Spleen (tissue), 11 donors: ENCODE data around the gene PTPN11. TPM values are rescaled to one million over a fixed set of nuclear protein-coding genes. Genes with fewer than 3 reads are reported as not detected.
"Not testable (repeated sequence)": the region's sequence is repeated elsewhere in the genome, so short reads cannot be mapped to it uniquely, and the experiment has no call there.

Source experiments
- DNase-seq: peaks from one replicate; pipeline ENCODE4 v3.0.0-alpha.2; 2020
- H3K27ac ChIP-seq, 8 donors: fragments of 200-600 bp; sonication (generic) in 7 of 8; 1 replicate in 4 of 8; 2 replicates in 4 of 8; pipeline versions ENCODE4 v1.5.0 to v1.8.0; 2016 to 2021; ENCODE audit warnings: inconsistent platforms in 4 of 8, mild to moderate bottlenecking in 4 of 8, moderate library complexity in 1 of 8
- H3K27me3 ChIP-seq, 7 donors: fragments of 200-600 bp; sonication (generic) in 6 of 7; replicated peaks in 1 of 7; 1 replicate in 4 of 7; 2 replicates in 3 of 7; pipeline versions ENCODE4 v1.5.0 to v1.8.0; 2016 to 2021; ENCODE audit warnings: inconsistent platforms in 3 of 7, mild to moderate bottlenecking in 1 of 7
- H3K36me3 ChIP-seq, 6 donors: fragments of 200-600 bp; sonication (generic) in 5 of 6; 1 replicate in 4 of 6; 2 replicates in 2 of 6; pipeline versions ENCODE4 v1.5.0 to v1.8.0; 2016 to 2021; ENCODE audit warnings: inconsistent platforms in 2 of 6
- H3K4me1 ChIP-seq, 6 donors: fragments of 200-600 bp; sonication (generic) in 5 of 6; 1 replicate in 3 of 6; 2 replicates in 3 of 6; pipeline versions ENCODE4 v1.5.0 to v1.8.0; 2016 to 2021; ENCODE audit warnings: inconsistent platforms in 3 of 6
- H3K4me3 ChIP-seq, 8 donors: fragments of 200-600 bp; sonication (generic) in 7 of 8; 1 replicate in 4 of 8; 2 replicates in 4 of 8; pipeline versions ENCODE4 v1.5.0 to v1.8.0; 2016 to 2021; ENCODE audit warnings: inconsistent platforms in 4 of 8, mild to moderate bottlenecking in 4 of 8, moderate library complexity in 2 of 8
- H3K9me3 ChIP-seq, 8 donors: fragments of 200-600 bp; sonication (generic) in 7 of 8; 1 replicate in 4 of 8; 2 replicates in 4 of 8; pipeline versions ENCODE4 v1.5.0 to v1.8.0; 2016 to 2021; ENCODE audit warnings: inconsistent platforms in 4 of 8
- CTCF ChIP-seq, 11 experiments: fragments of 200-600 bp in 7 of 11; fragments of 450-650 bp in 4 of 11; sonication (generic) in 4 of 11; IDR thresholded peaks in 8 of 11; conservative IDR thresholded peaks in 3 of 11; 1 replicate in 7 of 11; 2 replicates in 4 of 11; pipeline versions ENCODE4 v1.4.0 to v1.8.0; 2016 to 2021; ENCODE audit warnings: antibody characterized with exemption in 11 of 11, inconsistent platforms in 4 of 11, mild to moderate bottlenecking in 1 of 11
- POLR2A ChIP-seq, 3 donors: fragments of 450-650 bp; IDR thresholded peaks; one replicate each; pipeline ENCODE4 v1.5.1; 2017; ENCODE audit warnings: antibody characterized with exemption in 3 of 3, mild to moderate bottlenecking in 1 of 3
- POLR2AphosphoS5 ChIP-seq, 3 donors: sonication (generic); formaldehyde crosslinking; IDR thresholded peaks; one replicate each; pipeline ENCODE4 v1.5.1; 2017; ENCODE audit warnings: antibody characterized with exemption in 3 of 3
- WGBS, 5 donors: extraction: QIAGEN DNeasy Blood & Tissue Kit in 3 of 5; methylation state at CpG; one replicate each; pipeline versions ENCODE4 v1.1.5 to v1.1.7; 2013 to 2018; 5-methylcytosine and 5-hydroxymethylcytosine counted together
- intact Hi-C: fragments of 100-400 bp; cut with DNase I; formaldehyde crosslinking; loops from one replicate; pipeline ENCODE4 v1.15.0; 2023; ENCODE audit warnings: low total_unique reads
- polyA plus RNA-seq, 3 donors: library from polyadenylated mRNA; stranded (reverse); fragments of 200-250 nt; gene quantifications; one replicate each; pipeline ENCODE4 v1.2.1, GENCODE V29; 2013
- total RNA-seq, 7 donors: library from RNA; depleted of rRNA in 3 of 7; stranded (reverse); fragments of >200 nt in 3 of 7; fragmentation: NEBNext Ultra II Directional in 4 of 7; extraction: Animal tissue kit (Norgen Biotek cat#: 25700) in 4 of 7; gene quantifications; one replicate each; pipeline versions ENCODE4 v1.1.0 to v1.2.1, GENCODE V29; 2016 to 2021
- donor health status: healthy with polysubstance abuse.
- donor health status: DM: no; HTN: no; CAD: no; lungs with moderate emphysema.
- donor health status: DM: no; HTN: no; CAD: no.
- donor health status: Bipolar disorder and iron deficiency.
- donor health status: healthy.
- donor health status: DM: no; HTN: no; CAD: no.
- donor health status: DM: yes; HTN: yes; CAD: no.

PTPN11 gene
- total and polyA plus RNA-seq, 10 donors = 12.1 to 71.8 (median 61.5) TPM

GRCh38 chr12:112518365-112518735 lies 99.6 kb downstream of the PTPN11 start:
- H3K4me3 ChIP-seq = no peak overlapping the region
- H3K27me3 ChIP-seq = no peaks in the 10 kb centered on the region
- TF ChIP-seq CTCF (IDR thresholded peaks at IDR 0.05 in 8 of 11, conservative IDR thresholded peaks at IDR 0.05 in 3 of 11) (no peak), POLR2A (IDR thresholded peaks at IDR 0.05) (no peak), POLR2AphosphoS5 (IDR thresholded peaks at IDR 0.05) (no peak)
- H3K9me3 ChIP-seq = no peaks in the 10 kb centered on the region
- no peak overlapping the region for H3K27ac ChIP-seq
- whole genome bisulfite sequencing, 5 donors = 83 to 89% (median 87%) methylated on average over 7 of the region's 7 CpGs
- H3K36me3 ChIP-seq = no peaks in the 10 kb centered on the region
- no peaks in the 10 kb centered on the region for H3K4me1 ChIP-seq
- intact Hi-C loops = no loop called here
- no peak for DNase-seq

GRCh38 chr12:112519841-112520340 lies 101.1 kb downstream of the PTPN11 start:
- intact Hi-C loops, H3K4me1 ChIP-seq, H3K27ac ChIP-seq, H3K36me3 ChIP-seq, H3K27me3 ChIP-seq, H3K4me3 ChIP-seq, H3K9me3 ChIP-seq: not testable (repeated sequence)
- 88 to 96% (median 94%) methylated on average over 6 to 26 of the region's 26 CpGs for WGBS, 5 donors
- peak; percentile 55 for DNase-seq

- 81 to 96% (median 91%) methylated on average over 5 of the region's 5 CpGs for WGBS, 5 donors
- intact Hi-C loops = no loop called here
- Histone ChIP-seq H3K27me3 (no peaks in the 10 kb centered on the region), H3K9me3 (no peaks in the 10 kb centered on the region), H3K4me1 (no peaks in the 10 kb centered on the region), H3K27ac (no peak overlapping the region), H3K4me3 (no peak overlapping the region), H3K36me3 (no peaks in the 10 kb centered on the region)
- peak; percentile 9 for DNase-seq
- TF ChIP-seq CTCF (IDR thresholded peaks at IDR 0.05 in 8 of 11, conservative IDR thresholded peaks at IDR 0.05 in 3 of 11) = no peak
- TF ChIP-seq POLR2AphosphoS5 (IDR thresholded peaks at IDR 0.05) = no peak
- no peak for TF ChIP-seq POLR2A (IDR thresholded peaks at IDR 0.05)
Observed at GRCh38 chr12:112523856-112524255, 105.1 kb downstream of the PTPN11 start.

GRCh38 chr12:112524269-112524668 lies 105.5 kb downstream of the PTPN11 start:
- intact Hi-C loops = no loop called here
- Histone ChIP-seq H3K36me3 (no peaks in the 10 kb centered on the region), H3K9me3 (no peaks in the 10 kb centered on the region), H3K27ac (no peak overlapping the region), H3K4me1 (no peaks in the 10 kb centered on the region), H3K4me3 (no peak overlapping the region), H3K27me3 (no peaks in the 10 kb centered on the region)
- TF ChIP-seq POLR2AphosphoS5 (IDR thresholded peaks at IDR 0.05) (no peak), POLR2A (IDR thresholded peaks at IDR 0.05) (no peak), CTCF (IDR thresholded peaks at IDR 0.05 in 8 of 11, conservative IDR thresholded peaks at IDR 0.05 in 3 of 11) (no peak)
- no peak for DNase-seq
- 82 to 92% (median 88%) methylated on average over 4 of the region's 4 CpGs for WGBS, 5 donors
